ENCODE results near the gene ELAVL2.

ELAVL2 gene

DNA sequence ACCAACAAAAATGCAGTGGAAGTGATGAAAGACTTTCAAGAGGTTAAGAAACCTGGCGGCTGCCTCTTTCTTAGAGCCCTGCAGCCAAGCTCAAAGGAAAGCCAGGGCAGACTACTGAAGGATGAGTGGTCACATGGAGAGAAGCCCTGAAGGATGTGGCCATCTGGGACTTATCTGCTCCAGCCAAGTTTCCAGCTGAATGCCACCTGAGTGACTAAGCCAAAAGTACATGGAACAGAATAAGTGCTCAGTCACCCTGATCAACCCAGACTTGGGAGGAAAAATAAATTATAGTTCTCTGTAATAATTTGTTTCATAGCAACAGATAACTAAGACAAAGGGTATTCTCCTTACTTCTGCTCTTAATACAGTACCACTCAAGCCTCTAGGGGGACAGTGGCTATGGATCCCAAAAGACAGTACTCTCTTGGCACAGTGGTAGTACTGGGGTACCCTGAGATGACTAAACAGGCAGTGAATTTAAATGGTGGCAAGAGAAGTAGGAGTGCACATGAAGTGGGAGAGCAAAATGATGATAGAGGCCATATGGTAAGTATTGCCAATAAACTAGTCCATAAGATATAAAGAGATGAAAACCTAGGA lies 182.3 kb downstream of the ELAVL2 start:
- FAIRE-seq (no peak), DNase-seq (ENCODE audit: insufficient read length, low spot score) (no peak)
- TF ChIP-seq, protein P1, sequence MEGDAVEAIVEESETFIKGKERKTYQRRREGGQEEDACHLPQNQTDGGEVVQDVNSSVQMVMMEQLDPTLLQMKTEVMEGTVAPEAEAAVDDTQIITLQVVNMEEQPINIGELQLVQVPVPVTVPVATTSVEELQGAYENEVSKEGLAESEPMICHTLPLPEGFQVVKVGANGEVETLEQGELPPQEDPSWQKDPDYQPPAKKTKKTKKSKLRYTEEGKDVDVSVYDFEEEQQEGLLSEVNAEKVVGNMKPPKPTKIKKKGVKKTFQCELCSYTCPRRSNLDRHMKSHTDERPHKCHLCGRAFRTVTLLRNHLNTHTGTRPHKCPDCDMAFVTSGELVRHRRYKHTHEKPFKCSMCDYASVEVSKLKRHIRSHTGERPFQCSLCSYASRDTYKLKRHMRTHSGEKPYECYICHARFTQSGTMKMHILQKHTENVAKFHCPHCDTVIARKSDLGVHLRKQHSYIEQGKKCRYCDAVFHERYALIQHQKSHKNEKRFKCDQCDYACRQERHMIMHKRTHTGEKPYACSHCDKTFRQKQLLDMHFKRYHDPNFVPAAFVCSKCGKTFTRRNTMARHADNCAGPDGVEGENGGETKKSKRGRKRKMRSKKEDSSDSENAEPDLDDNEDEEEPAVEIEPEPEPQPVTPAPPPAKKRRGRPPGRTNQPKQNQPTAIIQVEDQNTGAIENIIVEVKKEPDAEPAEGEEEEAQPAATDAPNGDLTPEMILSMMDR (IDR thresholded peaks at IDR 0.05; ENCODE audit: insufficient read depth, missing control alignments): no peak

Data from D721Med (cell line).